Common myeloid progenitor, CD34-positive (primary cell): Measurements from ENCODE around the gene MARCHF3.
A peak's percentile ranks its signal among the peaks of the same experiment; 100 is the strongest.

Experiments used
- CTCF ChIA-PET: fragments of 350-600 bp; sonication (Branson Sonifier 250); formaldehyde crosslinking; loops from one replicate; lab custom pipeline; 2021; ENCODE audit warnings: antibody characterized with exemption; lab: Charles Lee
- POLR2A ChIA-PET: fragments of 350-600 bp; sonication (Branson Sonifier 250); formaldehyde crosslinking; loops from one replicate; lab custom pipeline; 2021; ENCODE audit warnings: antibody characterized with exemption; lab: Charles Lee
- DNase-seq, 3 donors: peaks; one replicate each; pipeline versions ENCODE4 v3.0.0 to v3.0.0-alpha.2; 2013
- H3K27ac ChIP-seq, 2 experiments: 1 replicate in 1 of 2; 2 replicates in 1 of 2; pipeline ENCODE4 v1.7.0; 2013; ENCODE audit warnings: inconsistent platforms in 2 of 2, low read length in 2 of 2, mild to moderate bottlenecking in 2 of 2, low read depth in 1 of 2, moderate library complexity in 1 of 2; ENCODE audit not compliant: severe bottlenecking in 2 of 2, insufficient read depth in 1 of 2, poor library complexity in 1 of 2
- H3K27me3 ChIP-seq, 5 experiments: replicated peaks in 2 of 5; 1 replicate in 3 of 5; 2 replicates in 2 of 5; pipeline versions ENCODE4 v1.6.1 to v1.7.0; 2013; ENCODE audit warnings: low read length in 4 of 5, mild to moderate bottlenecking in 2 of 5, moderate library complexity in 2 of 5, inconsistent platforms in 1 of 5; ENCODE audit not compliant: insufficient read depth in 5 of 5, control insufficient read depth in 4 of 5
- H3K36me3 ChIP-seq, 4 experiments: 1 replicate in 2 of 4; 2 replicates in 2 of 4; pipeline versions ENCODE4 v1.6.1 to v1.7.0; 2013; ENCODE audit warnings: low read length in 3 of 4, control low read depth in 1 of 4, mild to moderate bottlenecking in 1 of 4; ENCODE audit not compliant: control insufficient read depth in 4 of 4, insufficient read depth in 4 of 4
- H3K4me1 ChIP-seq, 4 experiments: 1 replicate in 3 of 4; 2 replicates in 1 of 4; pipeline versions ENCODE4 v1.6.1 to v1.7.1; 2013; ENCODE audit warnings: low read length in 3 of 4, mild to moderate bottlenecking in 3 of 4, control low read depth in 1 of 4, inconsistent platforms in 1 of 4, moderate library complexity in 1 of 4; ENCODE audit not compliant: control insufficient read depth in 4 of 4, insufficient read depth in 4 of 4; ENCODE audit errors: control extremely low read depth in 1 of 4
- H3K4me3 ChIP-seq, 7 experiments: 1 replicate in 4 of 7; 2 replicates in 3 of 7; pipeline versions ENCODE4 v1.5.1 to v1.7.0; 2013; ENCODE audit warnings: mild to moderate bottlenecking in 7 of 7, low read length in 6 of 7, moderate library complexity in 6 of 7, inconsistent platforms in 2 of 7, low read depth in 2 of 7, control low read depth in 1 of 7; ENCODE audit not compliant: insufficient read depth in 4 of 7, control insufficient read depth in 1 of 7; ENCODE audit errors: extremely low read depth in 1 of 7
- H3K9me3 ChIP-seq, 5 experiments: 1 replicate in 4 of 5; 2 replicates in 1 of 5; pipeline versions ENCODE4 v1.6.1 to v1.7.1; 2013; ENCODE audit warnings: low read length in 4 of 5, mild to moderate bottlenecking in 2 of 5, inconsistent platforms in 1 of 5, low read depth in 1 of 5, moderate library complexity in 1 of 5; ENCODE audit not compliant: control insufficient read depth in 4 of 5, insufficient read depth in 2 of 5; ENCODE audit errors: control extremely low read depth in 1 of 5
- WGBS: methylation state at CpG from one replicate; pipeline ENCODE4 v1.1.5; 2013; ENCODE audit not compliant: insufficient coverage; 5-methylcytosine and 5-hydroxymethylcytosine counted together

Gene MARCHF3

DNA sequence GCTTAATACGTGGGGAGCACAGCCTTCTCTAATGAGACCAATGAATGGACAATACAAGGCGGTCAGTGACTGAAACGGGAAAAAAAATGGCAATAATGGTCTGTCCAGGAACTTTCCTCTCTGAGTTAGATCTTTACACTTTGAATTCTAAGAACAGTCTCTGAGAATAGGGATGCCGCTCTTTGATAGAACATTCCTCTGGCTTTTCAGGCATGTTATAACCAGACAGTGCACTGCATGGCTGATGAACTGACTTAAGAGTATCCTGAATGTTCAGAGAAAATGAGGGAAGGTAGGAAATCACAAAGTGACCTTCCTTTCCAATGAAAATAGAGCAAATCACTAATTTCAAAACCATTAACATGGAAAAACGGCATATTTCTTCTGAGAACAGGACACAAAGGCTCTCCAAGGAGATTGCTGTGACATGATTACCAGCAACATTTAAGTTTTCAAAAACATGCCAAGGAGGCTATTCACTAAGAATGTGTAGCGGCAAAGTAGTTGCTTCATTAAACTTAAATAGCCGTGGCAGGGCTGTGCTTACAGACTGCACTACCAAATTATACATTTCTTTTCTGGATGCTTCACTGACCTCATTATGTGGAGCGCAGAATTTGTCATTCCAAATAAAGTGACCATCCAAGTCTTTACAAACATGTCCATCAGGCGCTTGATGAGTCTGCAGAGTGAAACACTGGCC, 105.9 kb downstream of the MARCHF3 start:
- Histone ChIP-seq H3K4me1 (peaks cover 2 to 14% (median 11%) of the 10 kb centered on the region in 4 experiments), H3K27me3 (no peaks in the 10 kb centered on the region), H3K36me3 (no peaks in the 10 kb centered on the region), H3K9me3 (no peaks in the 10 kb centered on the region), H3K27ac (no peak overlapping the region), H3K4me3 (no peak overlapping the region)
- POLR2A ChIA-PET = no interaction called here
- CTCF ChIA-PET = no interaction called here
- no peak for DNase-seq
- WGBS = 96% methylated on average over 8 of the region's 9 CpGs

DNA sequence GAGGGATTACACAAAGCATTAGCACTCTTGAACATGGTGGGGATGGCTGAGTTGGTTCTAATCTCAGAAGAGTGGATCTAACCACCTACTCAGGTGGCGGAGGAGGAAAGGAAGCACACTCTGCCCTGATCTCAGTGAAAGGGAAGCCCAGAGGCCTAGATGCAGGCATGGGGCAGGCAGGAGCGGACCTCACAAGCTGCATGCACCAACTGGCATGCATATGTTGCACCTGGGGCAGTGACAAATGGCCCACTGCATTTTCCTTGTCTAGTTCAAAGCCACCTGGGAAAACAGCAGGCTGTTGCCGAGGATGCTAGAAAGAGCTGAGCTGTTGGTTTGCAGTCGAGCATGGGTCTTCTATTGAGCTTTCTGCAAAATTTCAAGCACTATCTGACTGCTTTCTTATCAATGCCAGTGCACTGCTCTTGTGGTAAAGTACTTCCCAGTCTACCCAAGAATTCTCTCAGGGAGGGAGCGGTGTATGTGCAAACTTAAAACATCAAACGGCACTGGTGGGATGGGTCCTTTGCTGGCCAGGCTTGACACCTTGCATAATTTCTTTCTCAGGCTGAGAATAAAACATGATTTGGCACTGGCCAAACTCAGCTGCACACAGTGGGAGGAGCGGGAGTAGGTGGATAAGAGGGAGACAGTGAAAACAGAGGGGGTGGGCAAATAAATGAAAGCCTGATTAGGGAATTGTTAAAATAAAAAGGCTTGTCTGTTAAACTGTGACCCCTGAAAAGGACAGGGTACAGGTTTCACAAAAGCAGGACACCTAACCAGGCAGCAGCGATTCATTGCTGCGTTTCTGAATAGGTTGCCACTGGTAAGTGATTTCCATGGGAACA, 108.9 kb downstream of the MARCHF3 start:
- H3K4me1 ChIP-seq = peaks cover 2 to 14% (median 11%) of the 10 kb centered on the region in 4 experiments
- no peak overlapping the region for H3K4me3 ChIP-seq
- ChIA-PET POLR2A (no interaction called here), CTCF (interaction anchor here (1.4 kb wide), 1 partner anchor 25 kb away, joined by 3 read pairs; no protein-coding TSS in a partner anchor)
- no peak overlapping the region for H3K27ac ChIP-seq
- peak; percentile 15 to 52 (median 46) for DNase-seq
- 48% methylated on average over 8 of the region's 9 CpGs for WGBS
- H3K36me3 ChIP-seq = peaks cover 0 to 5% (median 0%) of the 10 kb centered on the region in 4 experiments
- no peaks in the 10 kb centered on the region for H3K9me3 ChIP-seq
- H3K27me3 ChIP-seq = no peaks in the 10 kb centered on the region

GRCh38 chr5:126920291-126920690, 110.1 kb downstream of the MARCHF3 start:
- 89% methylated on average over 2 of the region's 5 CpGs for WGBS

DNA sequence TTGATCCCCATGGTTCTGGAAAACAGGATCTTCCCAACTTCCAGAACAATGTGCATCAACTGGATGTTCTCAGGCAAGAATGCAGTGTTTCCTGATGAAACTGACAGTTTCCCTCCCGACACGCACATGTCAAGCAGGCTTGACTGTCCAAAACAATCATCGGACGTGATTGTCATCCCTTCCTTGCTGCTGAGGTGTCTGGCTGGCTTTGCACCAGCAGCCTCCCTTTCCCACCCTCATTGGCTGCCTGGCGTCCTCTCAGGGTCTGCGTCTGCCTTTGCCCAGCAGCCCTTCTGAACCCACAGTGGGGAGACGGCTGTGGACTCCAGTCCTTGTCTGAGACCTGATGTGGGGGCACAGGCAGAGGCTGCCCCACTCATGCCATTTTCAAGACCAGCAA, 110.8 kb downstream of the MARCHF3 start:
- no peak for DNase-seq
- Histone ChIP-seq H3K4me1 (peaks cover 2 to 14% (median 11%) of the 10 kb centered on the region in 4 experiments), H3K27me3 (no peaks in the 10 kb centered on the region), H3K36me3 (peaks cover 0 to 15% (median 3%) of the 10 kb centered on the region in 4 experiments), H3K27ac (no peak overlapping the region), H3K9me3 (no peaks in the 10 kb centered on the region), H3K4me3 (no peak overlapping the region)
- CTCF ChIA-PET = no interaction called here
- POLR2A ChIA-PET = no interaction called here
- WGBS = 92% methylated on average over 6 of the region's 7 CpGs

More at GRCh38 chr5:126920291-126920690, 110.1 kb downstream of the MARCHF3 start:
- no peak overlapping the region for H3K4me3 ChIP-seq
- H3K27ac ChIP-seq = no peak overlapping the region
- no peaks in the 10 kb centered on the region for H3K27me3 ChIP-seq
- CTCF ChIA-PET = interaction anchor here (1.4 kb wide), 1 partner anchor 24 kb away, joined by 3 read pairs; no protein-coding TSS in a partner anchor
- H3K9me3 ChIP-seq = no peaks in the 10 kb centered on the region
- POLR2A ChIA-PET = no interaction called here
- H3K4me1 ChIP-seq = peaks cover 2 to 14% (median 11%) of the 10 kb centered on the region in 4 experiments
- H3K36me3 ChIP-seq = peaks cover 0 to 10% (median under 1%) of the 10 kb centered on the region in 4 experiments
- DNase-seq = no peak

GRCh38 chr5:126918615-126918957, 111.8 kb downstream of the MARCHF3 start:
- no peaks in the 10 kb centered on the region for H3K27me3 ChIP-seq
- no peak overlapping the region for H3K27ac ChIP-seq
- CTCF ChIA-PET = interaction anchor here (0.8 kb wide), 1 partner anchor 13 kb away, joined by 3 read pairs; no protein-coding TSS in a partner anchor
- DNase-seq = no peak
- H3K9me3 ChIP-seq = no peaks in the 10 kb centered on the region
- WGBS = no CpG with 5 or more reads among the region's 3 CpGs
- H3K4me3 ChIP-seq = no peak overlapping the region
- peaks cover 2 to 14% (median 11%) of the 10 kb centered on the region in 4 experiments for H3K4me1 ChIP-seq
- POLR2A ChIA-PET = no interaction called here
- peaks cover 4 to 17% (median 5%) of the 10 kb centered on the region in 4 experiments for H3K36me3 ChIP-seq

GRCh38 chr5:126917918-126918614, 112.3 kb downstream of the MARCHF3 start:
- Histone ChIP-seq H3K27me3 (no peaks in the 10 kb centered on the region), H3K4me1 (peaks cover 2 to 14% (median 11%) of the 10 kb centered on the region in 4 experiments), H3K9me3 (no peaks in the 10 kb centered on the region), H3K27ac (no peak overlapping the region), H3K4me3 (no peak overlapping the region), H3K36me3 (peaks cover 4 to 18% (median 6%) of the 10 kb centered on the region in 4 experiments)
- CTCF ChIA-PET = interaction anchor here (0.8 kb wide), 1 partner anchor 14 kb away, joined by 3 read pairs; no protein-coding TSS in a partner anchor
- POLR2A ChIA-PET = no interaction called here
- WGBS = 95% methylated on average over 6 of the region's 9 CpGs
- peak in 1 of 3 donors; percentile 23 for DNase-seq
